Upper lobe of left lung (tissue), 6 donors: ENCODE data around the gene ARHGAP21. TPM values are rescaled to one million over a fixed set of nuclear protein-coding genes. Genes with fewer than 3 reads are reported as not detected.

ENCODE experiments used
- ATAC-seq, 2 donors: fragments of 200-7000 bp; cut with Tn5 transposase; one replicate each; pipeline ENCODE4 v1.9.1; 2022; ENCODE audit warnings: mild to moderate bottlenecking in 2 of 2, moderate library complexity in 2 of 2; ENCODE audit not compliant: low FRiP score in 2 of 2
- DNase-seq, 2 donors: peaks; one replicate each; pipeline ENCODE4 v3.0.0-alpha.2; 2019 to 2020
- H3K27ac ChIP-seq, 4 donors: fragments of 200-600 bp; sonication (generic); one replicate each; pipeline ENCODE4 v1.5.1; 2016 to 2019
- H3K27me3 ChIP-seq, 4 donors: fragments of 200-600 bp; sonication (generic); one replicate each; pipeline ENCODE4 v1.5.1; 2017 to 2019
- H3K36me3 ChIP-seq, 4 donors: fragments of 200-600 bp; sonication (generic); one replicate each; pipeline ENCODE4 v1.5.1; 2016 to 2019
- H3K4me1 ChIP-seq, 4 donors: fragments of 200-600 bp; sonication (generic); one replicate each; pipeline ENCODE4 v1.5.1; 2018 to 2019
- H3K4me3 ChIP-seq, 4 donors: fragments of 200-600 bp; sonication (generic); one replicate each; pipeline ENCODE4 v1.5.1; 2017 to 2019; ENCODE audit warnings: mild to moderate bottlenecking in 2 of 4, moderate library complexity in 1 of 4
- H3K9me3 ChIP-seq, 4 donors: fragments of 200-600 bp; sonication (generic); one replicate each; pipeline ENCODE4 v1.5.1; 2018 to 2019
- CTCF ChIP-seq, 6 experiments: fragments of 450-650 bp in 4 of 6; fragments of 200-600 bp in 2 of 6; sonication (generic) in 2 of 6; IDR thresholded peaks; one replicate each; pipeline ENCODE4 v1.5.1; 2016 to 2019; ENCODE audit warnings: antibody characterized with exemption in 6 of 6
- EP300 ChIP-seq, 4 donors: sonication (generic); formaldehyde crosslinking; IDR thresholded peaks; one replicate each; pipeline ENCODE4 v1.5.1; 2017; ENCODE audit warnings: antibody characterized with exemption in 4 of 4, control low read depth in 2 of 4
- POLR2A ChIP-seq, 4 donors: fragments of 450-650 bp; IDR thresholded peaks; one replicate each; pipeline ENCODE4 v1.5.1; 2016 to 2017; ENCODE audit warnings: antibody characterized with exemption in 4 of 4, mild to moderate bottlenecking in 2 of 4
- POLR2AphosphoS5 ChIP-seq, 2 donors: sonication (generic); formaldehyde crosslinking; IDR thresholded peaks; one replicate each; pipeline ENCODE4 v1.5.1; 2017; ENCODE audit warnings: antibody characterized with exemption in 2 of 2
- WGBS, 2 donors: methylation state at CpG; one replicate each; pipeline ENCODE4 v1.1.5; 2017 to 2018; 5-methylcytosine and 5-hydroxymethylcytosine counted together
- total RNA-seq, 6 donors: library from RNA; depleted of rRNA in 4 of 6; stranded (reverse); fragments of >200 nt in 4 of 6; gene quantifications; one replicate each; pipeline versions ENCODE4 v1.1.0 to v1.2.1, GENCODE V29; 2016 to 2021
- donor health status: DM: no; HTN: no; CAD: no; lungs with moderate emphysema.
- donor health status: DM: no; HTN: yes; CAD: no; lungs with severe emphysema.

The ARHGAP21 gene
- total RNA-seq, 6 donors from 2014 or later, result 63.9 to 88.8 (median 73.5) TPM

GRCh38 chr10:24748214-24748613, 24.5 kb upstream of the ARHGAP21 start:
- WGBS, 2 donors, result 89 to 92% methylated on average over 4 of the region's 4 CpGs
- no peak overlapping the region for H3K27ac ChIP-seq
- H3K4me1 ChIP-seq, result peaks cover 0 to 3% (median 0%) of the 10 kb centered on the region in 4 donors
- H3K36me3 ChIP-seq, result no peaks in the 10 kb centered on the region
- DNase-seq (no peak), ATAC-seq (no peak)
- H3K27me3 ChIP-seq, result no peaks in the 10 kb centered on the region
- H3K4me3 ChIP-seq, result no peak overlapping the region
- H3K9me3 ChIP-seq, result no peaks in the 10 kb centered on the region
- TF ChIP-seq POLR2A (IDR thresholded peaks at IDR 0.05) (no peak), CTCF (IDR thresholded peaks at IDR 0.05) (no peak), POLR2AphosphoS5 (IDR thresholded peaks at IDR 0.05) (no peak), EP300 (IDR thresholded peaks at IDR 0.05) (no peak)

DNA sequence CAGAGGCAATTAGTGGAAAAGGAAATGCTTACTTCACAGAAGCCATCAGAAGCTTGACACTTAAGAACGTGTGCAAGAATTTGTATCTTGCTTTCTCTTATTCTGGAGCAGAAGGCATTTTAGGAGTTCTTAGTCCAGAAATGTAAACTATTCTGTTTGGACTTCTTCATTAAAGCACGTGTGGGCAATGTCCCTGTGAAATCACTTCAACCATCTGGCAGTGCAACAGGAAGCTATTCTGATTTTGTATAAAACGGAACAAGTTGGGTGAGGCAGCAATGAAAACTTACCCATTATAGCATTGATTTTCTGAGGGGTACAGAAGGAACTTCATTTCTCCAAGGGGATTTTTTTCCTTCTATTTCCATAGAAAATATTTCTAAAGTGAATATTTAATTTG, 21.3 kb upstream of the ARHGAP21 start:
- TF ChIP-seq CTCF (IDR thresholded peaks at IDR 0.05) (no peak), POLR2A (IDR thresholded peaks at IDR 0.05) (no peak), POLR2AphosphoS5 (IDR thresholded peaks at IDR 0.05) (no peak)
- no peaks in the 10 kb centered on the region for H3K27me3 ChIP-seq
- H3K4me3 ChIP-seq, result no peak overlapping the region
- no peak for ATAC-seq
- no peak overlapping the region for H3K27ac ChIP-seq
- no peaks in the 10 kb centered on the region for H3K9me3 ChIP-seq
- no peak for DNase-seq
- peaks cover 0 to 3% (median 0%) of the 10 kb centered on the region in 4 donors for H3K4me1 ChIP-seq
- no peaks in the 10 kb centered on the region for H3K36me3 ChIP-seq
- WGBS, 2 donors, result 5 to 9% methylated on average over 3 of the region's 3 CpGs

DNA sequence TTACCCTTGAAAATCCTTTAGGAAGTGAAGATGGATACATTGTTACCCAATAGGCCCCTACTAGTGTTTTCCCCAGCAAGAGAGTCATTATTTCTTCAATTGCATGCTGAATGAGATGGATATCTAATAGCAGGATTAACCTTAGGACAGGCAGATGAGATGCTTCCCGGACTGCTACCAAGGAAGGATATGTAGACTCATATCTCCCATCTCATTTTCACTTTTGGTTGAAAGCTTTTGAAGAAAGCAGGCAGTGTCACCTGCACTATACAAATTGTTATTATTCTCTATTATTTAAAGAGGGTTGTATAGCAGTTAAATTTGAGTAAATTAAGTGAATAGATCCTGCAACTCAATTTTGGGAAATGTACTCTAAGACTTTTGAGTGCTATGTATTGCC, 17.0 kb upstream of the ARHGAP21 start:
- 90 to 95% methylated on average over 1 of the region's 1 CpG for WGBS, 2 donors
- H3K36me3 ChIP-seq, result no peaks in the 10 kb centered on the region
- H3K27me3 ChIP-seq, result no peaks in the 10 kb centered on the region
- peaks cover 0 to 3% (median 0%) of the 10 kb centered on the region in 4 donors for H3K4me1 ChIP-seq
- TF ChIP-seq CTCF (IDR thresholded peaks at IDR 0.05), result no peak
- TF ChIP-seq POLR2AphosphoS5 (IDR thresholded peaks at IDR 0.05), result no peak
- H3K27ac ChIP-seq, result no peak overlapping the region
- ATAC-seq, result no peak
- DNase-seq, result no peak
- H3K9me3 ChIP-seq, result no peaks in the 10 kb centered on the region
- H3K4me3 ChIP-seq, result no peak overlapping the region

- TF ChIP-seq POLR2AphosphoS5 (IDR thresholded peaks at IDR 0.05) (no peak), POLR2A (IDR thresholded peaks at IDR 0.05) (no peak), CTCF (IDR thresholded peaks at IDR 0.05) (no peak), EP300 (IDR thresholded peaks at IDR 0.05) (no peak)
- H3K36me3 ChIP-seq, result no peaks in the 10 kb centered on the region
- no peaks in the 10 kb centered on the region for H3K27me3 ChIP-seq
- H3K9me3 ChIP-seq, result no peaks in the 10 kb centered on the region
- no peaks in the 10 kb centered on the region for H3K4me1 ChIP-seq
- no peak overlapping the region for H3K27ac ChIP-seq
- ATAC-seq (no peak), DNase-seq (no peak)
- no peak overlapping the region for H3K4me3 ChIP-seq
These were observed 13.3 kb upstream of the ARHGAP21 start for GRCh38 chr10:24737001-24737400.

- ATAC-seq, result no peak
- Histone ChIP-seq H3K36me3 (no peaks in the 10 kb centered on the region), H3K4me3 (no peak overlapping the region), H3K27ac (no peak overlapping the region), H3K4me1 (no peaks in the 10 kb centered on the region), H3K27me3 (no peaks in the 10 kb centered on the region), H3K9me3 (no peaks in the 10 kb centered on the region)
- WGBS, 2 donors, result 70 to 89% methylated on average over 1 of the region's 1 CpG
- DNase-seq, result no peak
- TF ChIP-seq POLR2AphosphoS5 (IDR thresholded peaks at IDR 0.05), result no peak
- TF ChIP-seq CTCF (IDR thresholded peaks at IDR 0.05), result no peak
- TF ChIP-seq EP300 (IDR thresholded peaks at IDR 0.05), result no peak
- no peak for TF ChIP-seq POLR2A (IDR thresholded peaks at IDR 0.05)
These were observed 8.3 kb upstream of the ARHGAP21 start for GRCh38 chr10:24731942-24732341.
